Eye (tissue), 1 donor: ENCODE data around the gene CPE.
"Not testable (repeated sequence)": the region's sequence is repeated elsewhere in the genome, so short reads cannot be mapped to it uniquely, and the experiment has no call there.

Source experiments
- DNase-seq: peaks from one replicate; pipeline ENCODE4 v3.0.0-alpha.2; 2015

CPE gene

GRCh38 chr4:165470009-165470408 is 91.2 kb downstream of the CPE start:
- no peak for DNase-seq

DNA sequence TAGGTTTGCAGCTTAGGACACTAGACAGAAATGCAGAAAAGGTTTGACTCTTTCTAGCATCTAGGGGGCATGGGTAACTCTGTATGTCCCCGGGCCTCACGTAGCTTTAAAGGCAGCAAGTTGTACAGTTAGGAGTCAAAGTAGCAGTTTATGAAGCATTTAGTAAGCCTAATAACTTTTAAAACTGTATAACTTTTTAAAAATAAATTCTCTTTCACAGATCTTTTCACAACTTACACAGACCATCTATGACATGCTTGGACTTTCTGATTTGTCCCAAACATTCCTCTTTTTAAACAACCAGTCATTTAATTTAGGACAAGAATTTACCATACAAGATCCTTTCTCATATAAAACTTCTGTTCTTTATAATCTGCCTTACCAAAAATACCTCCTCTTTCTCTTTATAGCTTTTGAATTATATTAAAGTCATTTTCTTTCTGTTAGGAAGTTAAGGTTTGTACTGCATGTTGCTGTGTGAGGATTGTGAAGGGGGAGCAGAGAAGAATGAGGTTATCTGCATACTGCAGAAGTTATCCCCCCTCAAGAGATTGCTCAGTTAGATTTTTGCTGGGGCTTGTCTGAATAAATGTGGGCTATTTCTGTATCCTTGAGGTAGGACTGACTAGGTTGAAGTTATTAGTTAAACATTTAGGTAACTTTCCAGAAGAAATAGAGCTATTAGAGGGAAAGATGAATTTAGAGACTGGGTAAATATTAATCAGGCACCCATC is 94.3 kb downstream of the CPE start:
- DNase-seq: peak; percentile 35

- DNase-seq: no peak
Observed at GRCh38 chr4:165474784-165475705, 96.2 kb downstream of the CPE start.

DNA sequence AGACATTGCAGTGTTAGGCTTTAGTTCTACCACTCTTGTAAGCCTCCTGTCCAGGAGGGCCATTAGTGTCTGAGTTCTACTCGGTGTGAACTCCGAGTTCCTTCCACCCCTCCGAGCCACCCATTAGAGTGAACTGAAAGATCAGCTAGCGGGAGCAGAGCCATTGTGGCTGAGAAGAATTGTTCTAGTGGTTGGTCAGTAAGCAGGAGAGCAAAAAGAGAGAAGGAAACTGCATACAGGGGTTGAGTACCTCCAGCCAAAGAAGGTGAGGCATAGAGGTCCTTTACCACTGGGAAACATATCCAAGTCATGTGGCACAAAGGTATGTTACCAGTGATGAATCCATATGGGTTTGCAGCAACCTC is 96.9 kb downstream of the CPE start:
- DNase-seq: no peak

DNA sequence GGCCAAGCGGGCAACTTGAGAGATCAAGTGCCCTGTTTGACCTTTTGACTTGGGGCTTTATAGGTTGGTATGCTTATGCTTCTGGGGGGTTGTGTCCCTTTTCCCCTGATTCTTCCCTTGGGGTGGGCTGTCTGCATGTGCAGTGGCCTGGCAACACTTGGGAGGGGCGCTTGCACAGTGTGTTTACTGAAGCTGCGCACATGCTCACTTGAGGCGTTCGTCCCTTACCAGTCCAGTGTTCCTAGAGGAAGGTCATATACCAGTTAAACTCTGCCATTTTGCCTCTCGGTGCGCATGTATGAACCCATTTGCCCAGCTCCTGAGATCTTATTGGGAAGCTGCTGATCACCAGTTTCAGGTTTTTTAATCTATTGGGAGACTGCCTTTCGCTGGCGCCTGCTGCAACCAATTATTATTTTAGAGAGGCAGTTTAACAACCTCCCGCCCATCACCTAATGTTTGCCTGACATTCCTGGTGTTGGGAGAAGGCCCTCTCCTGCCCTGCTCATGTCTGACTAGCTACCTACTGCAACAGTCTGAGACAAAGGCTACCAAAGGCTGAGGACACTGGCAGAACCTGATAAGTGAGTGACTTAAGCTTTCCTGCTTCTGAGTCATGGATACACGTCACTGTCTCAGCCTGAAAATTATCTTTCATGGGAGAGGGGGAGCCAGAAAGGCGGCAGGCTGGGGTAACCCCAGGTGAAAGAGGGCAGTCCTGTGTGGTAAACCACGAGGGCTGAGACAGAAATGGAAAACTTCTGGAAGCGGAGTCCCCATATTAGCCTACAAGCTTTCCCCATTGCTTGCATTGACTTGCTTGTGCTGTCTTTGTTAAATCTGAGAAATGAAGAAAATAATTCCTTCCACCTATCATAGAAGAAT is 97.6 kb downstream of the CPE start:
- DNase-seq: no peak

- DNase-seq: no peak
Observed at GRCh38 chr4:165477799-165478198, 99.0 kb downstream of the CPE start.

GRCh38 chr4:165478260-165478659 is 99.5 kb downstream of the CPE start:
- DNase-seq: no peak

- DNase-seq: no peak
Observed at GRCh38 chr4:165481053-165481835, 102.4 kb downstream of the CPE start.

- DNase-seq: no peak
Observed at GRCh38 chr4:165489786-165490185, 111.0 kb downstream of the CPE start.

GRCh38 chr4:165492583-165492982 is 113.8 kb downstream of the CPE start:
- DNase-seq: not testable (repeated sequence)

GRCh38 chr4:165493359-165493758 is 114.6 kb downstream of the CPE start:
- DNase-seq: peak; percentile 79

GRCh38 chr4:165502916-165503907 is 124.4 kb downstream of the CPE start:
- no peak for DNase-seq

DNA sequence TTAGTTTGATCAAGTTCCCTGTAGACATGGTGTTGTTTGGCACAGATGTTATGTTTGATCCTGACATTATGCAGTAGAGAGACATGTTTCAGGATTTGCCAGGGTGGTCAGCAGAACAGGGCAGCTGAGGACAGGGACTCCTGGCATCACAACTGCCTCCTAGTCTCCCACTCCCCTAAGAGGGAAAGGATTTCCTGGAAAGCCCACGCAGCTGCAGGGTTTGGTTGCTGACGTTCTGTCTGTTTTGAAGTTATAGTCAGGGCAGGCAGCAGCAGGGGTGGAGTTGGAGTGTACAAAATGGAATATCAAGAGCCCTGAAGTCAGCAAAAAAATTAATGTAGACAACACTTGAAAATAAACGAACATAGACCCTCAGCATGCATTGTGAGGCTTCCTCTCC is 125.4 kb downstream of the CPE start:
- no peak for DNase-seq

DNA sequence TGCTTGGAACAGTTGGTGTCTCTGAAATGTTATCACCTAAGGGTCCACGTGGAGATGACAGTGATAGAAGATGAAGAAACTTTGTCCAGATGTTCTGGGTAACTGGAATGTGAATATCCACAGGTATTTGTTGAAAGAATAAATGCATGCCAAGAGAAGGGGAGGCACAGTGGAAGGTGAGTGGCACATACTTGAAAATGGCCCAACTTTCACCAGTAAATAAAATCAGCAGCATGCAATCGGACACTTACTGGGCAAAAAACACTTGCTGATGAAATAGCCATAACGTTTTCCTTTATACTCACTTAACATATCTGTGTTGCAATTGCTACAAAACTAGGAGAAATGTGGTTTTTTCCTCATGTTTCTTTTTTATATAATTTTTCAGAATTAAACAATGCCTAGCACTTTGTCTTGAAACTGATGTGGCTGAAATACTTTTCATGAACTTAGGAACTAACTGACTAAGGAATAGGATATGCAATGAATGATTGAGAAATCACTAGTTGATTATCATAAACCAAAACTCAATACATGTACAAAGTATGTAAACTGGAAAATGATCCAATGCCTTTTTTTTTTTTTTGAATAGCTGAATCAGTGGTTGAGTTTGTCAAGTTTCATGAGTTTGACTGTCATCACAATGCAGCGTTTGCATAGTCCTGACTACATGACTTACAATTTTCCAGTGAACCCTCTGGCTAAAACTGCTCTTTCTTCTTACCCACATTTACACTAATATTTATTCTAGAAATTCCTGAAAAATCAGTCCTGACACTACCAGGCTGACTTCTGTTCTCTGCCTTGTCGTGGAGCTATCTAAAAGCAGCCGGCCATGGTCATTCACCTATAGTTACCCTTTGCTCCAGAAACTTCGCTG is 127.4 kb downstream of the CPE start:
- no peak for DNase-seq

GRCh38 chr4:165506849-165507248 is 128.0 kb downstream of the CPE start:
- DNase-seq: peak; percentile 33

DNA sequence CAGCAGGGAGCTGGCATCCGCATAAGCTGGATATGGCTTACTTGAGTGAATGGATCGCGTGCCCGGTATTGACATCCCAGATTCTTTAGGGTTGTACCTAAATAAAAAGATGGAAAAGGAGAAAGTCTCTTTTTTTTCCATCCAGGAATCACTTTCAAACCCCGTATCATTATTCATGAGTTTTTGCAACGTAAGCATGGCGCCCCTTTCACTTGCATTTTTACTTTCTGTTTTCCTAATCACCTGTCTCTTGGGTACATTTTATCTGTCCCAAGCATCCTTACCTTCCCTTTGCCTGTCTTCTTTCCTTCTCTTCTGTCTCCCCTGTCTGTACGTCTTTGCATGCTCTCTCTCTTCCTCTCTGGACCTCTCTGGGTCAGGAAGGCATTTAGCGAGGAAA is 128.6 kb downstream of the CPE start:
- no peak for DNase-seq

DNA sequence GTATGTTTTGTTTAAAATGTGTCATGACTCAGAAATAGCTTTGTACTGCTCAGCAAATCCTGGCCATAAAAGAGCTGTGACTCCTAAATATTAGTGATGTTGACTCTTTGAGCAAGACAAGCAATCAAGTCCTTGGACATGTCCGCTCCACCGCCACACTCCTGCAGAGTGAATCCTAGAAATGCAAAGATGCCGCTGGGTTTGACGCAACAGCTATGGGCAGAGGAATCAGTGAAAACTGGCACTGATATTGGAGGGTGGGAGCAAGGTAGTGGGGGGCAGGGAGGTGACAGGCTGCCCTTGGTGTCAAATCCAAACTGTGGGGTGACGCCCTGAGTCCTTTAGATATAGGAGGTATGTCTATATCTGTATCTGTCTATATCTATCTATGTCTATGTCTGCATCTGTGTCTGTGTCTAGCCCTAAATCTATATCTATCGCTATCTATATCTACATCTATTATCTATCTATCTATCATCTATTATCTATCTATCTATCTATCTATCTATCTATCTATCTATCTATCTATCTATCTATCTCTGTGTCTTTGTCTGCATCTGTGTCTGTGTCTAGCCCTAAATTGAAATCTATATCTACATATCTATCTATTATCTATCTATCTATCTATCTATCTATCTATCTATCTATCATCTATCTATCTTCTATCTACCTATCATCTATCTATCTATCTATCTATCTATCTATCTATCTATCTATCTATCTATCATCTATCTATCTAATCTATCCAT is 129.7 kb downstream of the CPE start:
- no peak for DNase-seq

DNA sequence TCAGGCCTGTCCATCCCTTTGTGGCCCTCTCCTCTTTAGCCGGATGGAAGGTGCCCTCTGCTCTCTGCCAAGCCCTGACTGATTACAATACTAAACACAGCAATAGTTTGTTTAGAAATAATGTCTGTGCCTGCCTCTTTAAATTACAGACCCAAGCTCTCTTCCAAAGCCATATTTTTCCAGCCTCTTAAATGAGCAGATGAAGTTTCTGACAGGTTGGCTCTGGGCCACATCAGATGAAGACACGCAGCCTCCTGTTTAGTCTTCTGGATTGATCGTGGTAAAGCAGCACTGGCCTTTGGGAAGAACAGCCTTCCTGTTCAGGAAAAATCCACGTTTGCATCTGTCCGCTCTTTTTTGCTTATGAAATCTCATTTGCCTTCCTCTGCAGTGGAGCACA is 133.6 kb downstream of the CPE start:
- no peak for DNase-seq

- DNase-seq: no peak
Observed at GRCh38 chr4:165514739-165515138, 135.9 kb downstream of the CPE start.
